HepG2 (cell line): ENCODE data around the gene FETUB. TPM values are rescaled to one million over a fixed set of nuclear protein-coding genes. Genes with fewer than 3 reads are reported as not detected.

Experiments used
- ARNTL ChIP-seq: sonication (generic); formaldehyde crosslinking; IDR thresholded peaks from 2 replicates; pipeline ENCODE4 v1.4.0; 2020; ENCODE audit warnings: mild to moderate bottlenecking, missing genetic modification reagents
- FIP1L1 ChIP-seq: fragments of 200-400 bp; formaldehyde crosslinking; IDR thresholded peaks from 2 replicates; pipeline ENCODE4 v1.6.1; 2018; ENCODE audit warnings: low read depth, mild to moderate bottlenecking, low read length, moderate library complexity, borderline replicate concordance; ENCODE audit not compliant: insufficient read depth
- GATAD2A ChIP-seq: IDR thresholded peaks from 2 replicates; pipeline ENCODE4 v1.6.1; 2016
- NPAS2 ChIP-seq: sonication (generic); formaldehyde crosslinking; IDR thresholded peaks from 2 replicates; pipeline ENCODE4 v1.8.0; 2022; ENCODE audit warnings: mild to moderate bottlenecking, missing genetic modification reagents, borderline replicate concordance
- PRMT3 ChIP-seq: sonication (generic); formaldehyde crosslinking; IDR thresholded peaks from 2 replicates; pipeline ENCODE4 v1.8.1; 2022; ENCODE audit warnings: low read depth, mild to moderate bottlenecking, moderate library complexity, missing genetic modification reagents, borderline replicate concordance
- RAD51 ChIP-seq: fragments of 450-650 bp; IDR thresholded peaks from 2 replicates; pipeline ENCODE4 v1.6.1; 2016; ENCODE audit warnings: borderline replicate concordance
- SAFB2 ChIP-seq: sonication (generic); formaldehyde crosslinking; IDR thresholded peaks from 2 replicates; pipeline ENCODE4 v1.5.1; 2020; ENCODE audit warnings: missing genetic modification reagents, low read depth, mild to moderate bottlenecking, borderline replicate concordance
- YY1 ChIP-seq: IDR thresholded peaks from 2 replicates; pipeline ENCODE4 v1.6.1; 2011; ENCODE audit warnings: low read length, low read depth, moderate library complexity, mild to moderate bottlenecking; ENCODE audit not compliant: insufficient read depth, insufficient replicate concordance
- ZBTB42 ChIP-seq: sonication (generic); formaldehyde crosslinking; IDR thresholded peaks from 2 replicates; pipeline ENCODE4 v1.5.0; 2020; ENCODE audit warnings: mild to moderate bottlenecking, missing genetic modification reagents
- ZFP82 ChIP-seq: sonication (generic); formaldehyde crosslinking; IDR thresholded peaks from 2 replicates; pipeline ENCODE4 v1.5.1; 2020; ENCODE audit warnings: mild to moderate bottlenecking, missing genetic modification reagents, borderline replicate concordance
- ZNF251 ChIP-seq: sonication (generic); formaldehyde crosslinking; IDR thresholded peaks from 2 replicates; pipeline ENCODE4 v1.9.0; 2021; ENCODE audit warnings: mild to moderate bottlenecking, missing genetic modification reagents
- ZNF431 ChIP-seq: sonication (generic); formaldehyde crosslinking; IDR thresholded peaks from 2 replicates; pipeline ENCODE4 v1.9.0; 2022; ENCODE audit warnings: missing genetic modification reagents, low read depth, mild to moderate bottlenecking, borderline replicate concordance
- ZNF614 ChIP-seq: IDR thresholded peaks from 2 replicates; pipeline ENCODE4 v1.6.1; 2018; ENCODE audit warnings: missing biosample characterization, missing genetic modification reagents, inconsistent platforms, borderline replicate concordance
- ZSCAN29 ChIP-seq: sonication (generic); formaldehyde crosslinking; conservative IDR thresholded peaks from 2 replicates; pipeline ENCODE4 v1.4.0; 2020; ENCODE audit warnings: mild to moderate bottlenecking, missing genetic modification reagents
- polyA plus RNA-seq, 8 experiments: library from polyadenylated mRNA; depleted of rRNA in 3 of 8; stranded (reverse) in 7 of 8; unstranded in 1 of 8; fragments of >200 nt; fragmentation: Illumina TruSeq in 4 of 8; extraction: Trizol in 4 of 8; gene quantifications; 2 replicates each; pipeline versions ENCODE4 v1.2.1 to v1.2.3, GENCODE V29; 2011 to 2016; ENCODE audit warnings: low read depth in 4 of 8, missing spikeins in 1 of 8, mixed read lengths in 1 of 8; ENCODE audit not compliant: insufficient read depth in 1 of 8
- total RNA-seq, 5 experiments: library from RNA; depleted of rRNA; stranded (reverse); fragments of >200 nt; fragmentation: Illumina TruSeq; extraction: Trizol; gene quantifications; 2 replicates each; pipeline ENCODE4 v1.2.3, GENCODE V29; 2016; ENCODE audit warnings: low read depth in 1 of 5
- TF ChIP-seq, protein P1 (sequence below): sonication (generic); formaldehyde crosslinking; IDR thresholded peaks from 2 replicates; pipeline ENCODE4 v1.5.1; 2020; ENCODE audit warnings: missing genetic modification reagents, mild to moderate bottlenecking, borderline replicate concordance
- TF ChIP-seq, protein P2 (sequence below): sonication (generic); formaldehyde crosslinking; IDR thresholded peaks from 2 replicates; pipeline ENCODE4 v1.5.0; 2020; ENCODE audit warnings: mild to moderate bottlenecking, missing genetic modification reagents
- TF ChIP-seq, protein P3 (sequence below): sonication (generic); formaldehyde crosslinking; IDR thresholded peaks from 2 replicates; pipeline ENCODE4 v1.4.0; 2020; ENCODE audit warnings: missing genetic modification reagents
- TF ChIP-seq, protein P4 (sequence below): sonication (generic); formaldehyde crosslinking; conservative IDR thresholded peaks from 2 replicates; pipeline ENCODE4 v1.4.0; 2020; ENCODE audit warnings: missing genetic modification reagents

The FETUB gene
- total and polyA plus RNA-seq, 2 of the 13 experiments (the other 11 are each of a cell fraction or from before 2014, with no cell fraction given): 2.1 to 4.4 TPM

DNA sequence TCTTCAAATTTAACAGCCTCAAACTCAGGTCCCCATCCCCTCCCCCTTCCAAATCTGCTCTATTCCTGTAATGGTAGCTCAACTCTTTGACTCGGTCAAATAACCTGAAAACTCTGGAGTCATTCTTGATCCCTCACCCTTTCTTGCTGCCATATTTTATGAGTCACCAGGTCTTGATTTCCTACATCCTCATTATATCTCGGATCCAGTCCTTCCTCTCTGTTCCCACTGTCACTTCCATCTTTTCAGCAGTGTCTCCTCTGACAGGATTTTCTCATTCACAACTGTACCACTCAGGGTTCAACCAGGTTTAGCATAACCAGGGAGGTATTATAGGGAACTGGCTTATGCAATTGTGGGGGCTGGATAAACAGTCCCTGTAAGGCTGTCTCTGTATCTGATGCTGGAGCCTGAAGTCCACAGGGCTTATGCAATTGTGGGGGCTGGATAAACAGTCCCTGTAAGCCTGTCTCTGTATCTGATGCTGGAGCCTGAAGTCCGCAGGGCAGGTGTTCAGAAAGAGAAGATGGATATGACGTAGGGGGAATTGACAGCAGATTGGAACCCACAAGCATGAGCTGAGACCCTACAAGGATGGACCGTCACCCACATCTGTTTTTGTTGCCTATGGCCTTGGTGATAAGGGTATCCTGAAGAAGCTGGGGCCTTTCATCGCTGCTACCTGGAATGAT lies 9.1 kb upstream of the FETUB start (continued):
- TF ChIP-seq ZNF251 (CRISPR knock-in tag) (no peak), ZBTB42 (no peak), ZFP82 (CRISPR knock-in tag) (no peak), FIP1L1 (no peak), SAFB2 (CRISPR knock-in tag) (no peak), YY1 (no peak), PRMT3 (CRISPR knock-in tag) (no peak), ZSCAN29 (peak; percentile 85; the same call in 1 of the 2 replicates), ZNF614 (no peak), ZNF431 (no peak), ARNTL (CRISPR knock-in tag) (peak; percentile 76; the same call in 1 of the 2 replicates), GATAD2A (CRISPR knock-in tag) (peak; percentile 95), RAD51 (no peak), NPAS2 (no peak)
- TF ChIP-seq, protein P1, sequence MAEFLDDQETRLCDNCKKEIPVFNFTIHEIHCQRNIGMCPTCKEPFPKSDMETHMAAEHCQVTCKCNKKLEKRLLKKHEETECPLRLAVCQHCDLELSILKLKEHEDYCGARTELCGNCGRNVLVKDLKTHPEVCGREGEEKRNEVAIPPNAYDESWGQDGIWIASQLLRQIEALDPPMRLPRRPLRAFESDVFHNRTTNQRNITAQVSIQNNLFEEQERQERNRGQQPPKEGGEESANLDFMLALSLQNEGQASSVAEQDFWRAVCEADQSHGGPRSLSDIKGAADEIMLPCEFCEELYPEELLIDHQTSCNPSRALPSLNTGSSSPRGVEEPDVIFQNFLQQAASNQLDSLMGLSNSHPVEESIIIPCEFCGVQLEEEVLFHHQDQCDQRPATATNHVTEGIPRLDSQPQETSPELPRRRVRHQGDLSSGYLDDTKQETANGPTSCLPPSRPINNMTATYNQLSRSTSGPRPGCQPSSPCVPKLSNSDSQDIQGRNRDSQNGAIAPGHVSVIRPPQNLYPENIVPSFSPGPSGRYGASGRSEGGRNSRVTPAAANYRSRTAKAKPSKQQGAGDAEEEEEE (CRISPR knock-in tag): no peak
- TF ChIP-seq, protein P2, sequence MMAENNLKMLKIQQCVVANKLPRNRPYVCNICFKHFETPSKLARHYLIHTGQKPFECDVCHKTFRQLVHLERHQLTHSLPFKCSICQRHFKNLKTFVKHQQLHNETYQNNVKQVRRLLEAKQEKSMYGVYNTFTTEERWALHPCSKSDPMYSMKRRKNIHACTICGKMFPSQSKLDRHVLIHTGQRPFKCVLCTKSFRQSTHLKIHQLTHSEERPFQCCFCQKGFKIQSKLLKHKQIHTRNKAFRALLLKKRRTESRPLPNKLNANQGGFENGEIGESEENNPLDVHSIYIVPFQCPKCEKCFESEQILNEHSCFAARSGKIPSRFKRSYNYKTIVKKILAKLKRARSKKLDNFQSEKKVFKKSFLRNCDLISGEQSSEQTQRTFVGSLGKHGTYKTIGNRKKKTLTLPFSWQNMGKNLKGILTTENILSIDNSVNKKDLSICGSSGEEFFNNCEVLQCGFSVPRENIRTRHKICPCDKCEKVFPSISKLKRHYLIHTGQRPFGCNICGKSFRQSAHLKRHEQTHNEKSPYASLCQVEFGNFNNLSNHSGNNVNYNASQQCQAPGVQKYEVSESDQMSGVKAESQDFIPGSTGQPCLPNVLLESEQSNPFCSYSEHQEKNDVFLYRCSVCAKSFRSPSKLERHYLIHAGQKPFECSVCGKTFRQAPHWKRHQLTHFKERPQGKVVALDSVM (CRISPR knock-in tag): peak; percentile 40; the same call in 1 of the 2 replicates
- TF ChIP-seq, protein P3, sequence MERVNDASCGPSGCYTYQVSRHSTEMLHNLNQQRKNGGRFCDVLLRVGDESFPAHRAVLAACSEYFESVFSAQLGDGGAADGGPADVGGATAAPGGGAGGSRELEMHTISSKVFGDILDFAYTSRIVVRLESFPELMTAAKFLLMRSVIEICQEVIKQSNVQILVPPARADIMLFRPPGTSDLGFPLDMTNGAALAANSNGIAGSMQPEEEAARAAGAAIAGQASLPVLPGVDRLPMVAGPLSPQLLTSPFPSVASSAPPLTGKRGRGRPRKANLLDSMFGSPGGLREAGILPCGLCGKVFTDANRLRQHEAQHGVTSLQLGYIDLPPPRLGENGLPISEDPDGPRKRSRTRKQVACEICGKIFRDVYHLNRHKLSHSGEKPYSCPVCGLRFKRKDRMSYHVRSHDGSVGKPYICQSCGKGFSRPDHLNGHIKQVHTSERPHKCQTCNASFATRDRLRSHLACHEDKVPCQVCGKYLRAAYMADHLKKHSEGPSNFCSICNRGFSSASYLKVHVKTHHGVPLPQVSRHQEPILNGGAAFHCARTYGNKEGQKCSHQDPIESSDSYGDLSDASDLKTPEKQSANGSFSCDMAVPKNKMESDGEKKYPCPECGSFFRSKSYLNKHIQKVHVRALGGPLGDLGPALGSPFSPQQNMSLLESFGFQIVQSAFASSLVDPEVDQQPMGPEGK (CRISPR knock-in tag): peak; percentile 99
- TF ChIP-seq, protein P4, sequence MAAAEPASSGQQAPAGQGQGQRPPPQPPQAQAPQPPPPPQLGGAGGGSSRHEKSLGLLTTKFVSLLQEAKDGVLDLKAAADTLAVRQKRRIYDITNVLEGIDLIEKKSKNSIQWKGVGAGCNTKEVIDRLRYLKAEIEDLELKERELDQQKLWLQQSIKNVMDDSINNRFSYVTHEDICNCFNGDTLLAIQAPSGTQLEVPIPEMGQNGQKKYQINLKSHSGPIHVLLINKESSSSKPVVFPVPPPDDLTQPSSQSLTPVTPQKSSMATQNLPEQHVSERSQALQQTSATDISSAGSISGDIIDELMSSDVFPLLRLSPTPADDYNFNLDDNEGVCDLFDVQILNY: no peak
